Stimulated activated CD8-positive, alpha-beta memory T cell treated with anti-CD3 and anti-CD28 coated beads, Interleukin-12 subunit alpha, Interleukin-12 subunit beta, amount 100 ng/mL, for 24 hours (primary cell): ENCODE measurements around the gene CDK5.
"Not testable (repeated sequence)": the region's sequence is repeated elsewhere in the genome, so short reads cannot be mapped to it uniquely, and the experiment has no call there.

ENCODE experiments used
- DNase-seq: peaks from one replicate; pipeline ENCODE4 v3.0.0-alpha.2; 2020; ENCODE audit errors: extremely low read depth

Gene CDK5

GRCh38 chr7:151013733-151014497, 43.8 kb downstream of the CDK5 start:
- peak; percentile 67 for DNase-seq

GRCh38 chr7:151013356-151013732, 44.4 kb downstream of the CDK5 start:
- no peak for DNase-seq

- DNase-seq: no peak
Observed at GRCh38 chr7:151012911-151013347, 44.8 kb downstream of the CDK5 start.

GRCh38 chr7:151012031-151012692, 45.5 kb downstream of the CDK5 start:
- DNase-seq: no peak

GRCh38 chr7:151011616-151012015, 46.1 kb downstream of the CDK5 start:
- DNase-seq: not testable (repeated sequence)

- DNase-seq: no peak
Observed at GRCh38 chr7:151011097-151011409, 46.6 kb downstream of the CDK5 start.

- DNase-seq: no peak
Observed at GRCh38 chr7:151010307-151011096, 47.2 kb downstream of the CDK5 start.

GRCh38 chr7:151010037-151010306, 47.7 kb downstream of the CDK5 start:
- no peak for DNase-seq

- no peak for DNase-seq
Observed at GRCh38 chr7:151009327-151010036, 48.2 kb downstream of the CDK5 start.

- DNase-seq: peak; percentile 61
Observed at GRCh38 chr7:151008511-151009323, 49.0 kb downstream of the CDK5 start.

- no peak for DNase-seq
Observed at GRCh38 chr7:151008143-151008510, 49.6 kb downstream of the CDK5 start.

- DNase-seq: no peak
Observed at GRCh38 chr7:151007469-151007898, 50.2 kb downstream of the CDK5 start.

GRCh38 chr7:151006590-151007300, 51.0 kb downstream of the CDK5 start:
- DNase-seq: no peak

GRCh38 chr7:151005566-151005965, 52.1 kb downstream of the CDK5 start:
- DNase-seq: no peak
